Left lobe of liver (tissue), 2 donors: Measurements from ENCODE around the gene CTRL. TPM values are rescaled to one million over a fixed set of nuclear protein-coding genes. Genes with fewer than 3 reads are reported as not detected.
A peak's percentile ranks its signal among the peaks of the same experiment; 100 is the strongest.
"Not testable (repeated sequence)": the region's sequence is repeated elsewhere in the genome, so short reads cannot be mapped to it uniquely, and the experiment has no call there.

ENCODE experiments used
- ATAC-seq: fragments of 200-7000 bp; cut with Tn5 transposase; one replicate; pipeline ENCODE4 v1.9.1; 2020; ENCODE audit warnings: mild to moderate bottlenecking, moderate library complexity
- DNase-seq: peaks from one replicate; pipeline ENCODE4 v3.0.0-alpha.2; 2020; ENCODE audit warnings: low spot score
- total RNA-seq: library from RNA; stranded (reverse); gene quantifications from one replicate; pipeline ENCODE4 v1.2.1, GENCODE V29; 2021
- donor health status: DM: no; HTN: no; CAD: no; lungs with moderate emphysema.
- donor health status: DM: no; HTN: yes; CAD: no.

The CTRL gene
- 0.73 TPM for total RNA-seq

- no peak for DNase-seq
- no peak for ATAC-seq
Measured at GRCh38 chr16:67931712-67932461, at the start of gene CTRL. Gene CTRL (minus strand): TSS chr16:67931862. CDS start chr16:67931852, 10 bp downstream.

- no peak for DNase-seq
- ATAC-seq = no peak
Measured at GRCh38 chr16:67979955-67980678, 48.5 kb upstream of the CTRL start, which contains the start of gene DPEP3. Gene DPEP3 (minus strand): TSS chr16:67980499. CDS start chr16:67980380, 119 bp downstream.

GRCh38 chr16:67977469-67978227 lies 46.0 kb upstream of the CTRL start:
- ATAC-seq (no peak), DNase-seq (no peak)

- ATAC-seq = no peak
- DNase-seq = no peak
Measured at GRCh38 chr16:67977005-67977404, 45.3 kb upstream of the CTRL start.

GRCh38 chr16:67976205-67976604 lies 44.5 kb upstream of the CTRL start:
- no peak for DNase-seq
- ATAC-seq = no peak

- DNase-seq (no peak), ATAC-seq (no peak)
Measured at GRCh38 chr16:67975321-67976105, 43.9 kb upstream of the CTRL start.

GRCh38 chr16:67972285-67972684 lies 40.6 kb upstream of the CTRL start:
- not testable (repeated sequence) for ATAC-seq, DNase-seq

GRCh38 chr16:67971111-67971510 lies 39.4 kb upstream of the CTRL start:
- no peak for DNase-seq
- ATAC-seq = no peak

GRCh38 chr16:67969254-67970039 lies 37.8 kb upstream of the CTRL start:
- DNase-seq = no peak
- ATAC-seq = peak; percentile 25

GRCh38 chr16:67968400-67969253 lies 37.0 kb upstream of the CTRL start, which contains the start of gene SLC12A4:
Gene SLC12A4 (minus strand): TSS chr16:67968637. CDS start chr16:67968553, 84 bp downstream.
- ATAC-seq (peak; percentile 95), DNase-seq (peak; percentile 85)

- no peak for DNase-seq
- ATAC-seq = peak; percentile 47
Measured at GRCh38 chr16:67967958-67968399, 36.3 kb upstream of the CTRL start.

- no peak for ATAC-seq
Measured at GRCh38 chr16:67967183-67967957, 35.7 kb upstream of the CTRL start.

GRCh38 chr16:67966549-67967182 lies 35.0 kb upstream of the CTRL start:
- ATAC-seq (no peak), DNase-seq (no peak)

More at GRCh38 chr16:67967183-67967957, 35.7 kb upstream of the CTRL start:
- DNase-seq = no peak

GRCh38 chr16:67965668-67966548 lies 34.2 kb upstream of the CTRL start:
- DNase-seq (no peak), ATAC-seq (no peak)

GRCh38 chr16:67964477-67965131 lies 32.9 kb upstream of the CTRL start:
- no peak for DNase-seq
- ATAC-seq = no peak
